ENCODE data around the gene RFC3.

RFC3 gene

DNA sequence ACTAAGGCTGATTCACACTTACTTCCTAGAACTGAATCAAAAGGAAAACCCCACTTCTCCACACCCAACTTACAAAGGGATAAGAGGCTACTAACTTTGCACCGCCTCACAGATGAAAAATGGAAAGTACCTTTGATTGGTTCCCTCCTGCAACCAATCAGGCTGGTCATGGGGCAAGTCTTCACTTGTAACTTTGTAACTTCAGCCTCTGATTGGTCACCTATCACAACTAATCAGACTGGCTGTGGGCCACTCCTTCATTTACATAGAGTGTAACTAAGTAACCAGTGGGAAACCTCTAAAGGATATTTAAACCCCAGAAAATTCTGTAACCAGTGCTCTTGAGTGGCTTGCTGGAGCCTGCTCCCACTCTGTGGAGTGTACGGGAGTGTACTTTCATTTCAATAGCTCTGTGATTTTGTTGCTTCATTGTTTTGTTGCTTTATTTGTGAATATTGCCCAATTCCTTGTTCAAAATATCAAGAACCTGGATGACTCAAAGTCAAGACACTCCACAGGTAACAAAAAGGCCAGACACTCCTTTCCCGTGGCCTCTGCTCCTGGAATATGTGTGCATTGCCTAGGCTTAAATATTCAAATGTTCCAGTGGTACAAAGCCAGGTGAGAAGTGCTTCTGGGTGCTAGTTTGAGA lies 50.5 kb downstream of the RFC3 start:
- DNase-seq: no peak

- no peak for DNase-seq
These were observed 51.1 kb downstream of the RFC3 start for GRCh38 chr13:33869005-33869404.

DNA sequence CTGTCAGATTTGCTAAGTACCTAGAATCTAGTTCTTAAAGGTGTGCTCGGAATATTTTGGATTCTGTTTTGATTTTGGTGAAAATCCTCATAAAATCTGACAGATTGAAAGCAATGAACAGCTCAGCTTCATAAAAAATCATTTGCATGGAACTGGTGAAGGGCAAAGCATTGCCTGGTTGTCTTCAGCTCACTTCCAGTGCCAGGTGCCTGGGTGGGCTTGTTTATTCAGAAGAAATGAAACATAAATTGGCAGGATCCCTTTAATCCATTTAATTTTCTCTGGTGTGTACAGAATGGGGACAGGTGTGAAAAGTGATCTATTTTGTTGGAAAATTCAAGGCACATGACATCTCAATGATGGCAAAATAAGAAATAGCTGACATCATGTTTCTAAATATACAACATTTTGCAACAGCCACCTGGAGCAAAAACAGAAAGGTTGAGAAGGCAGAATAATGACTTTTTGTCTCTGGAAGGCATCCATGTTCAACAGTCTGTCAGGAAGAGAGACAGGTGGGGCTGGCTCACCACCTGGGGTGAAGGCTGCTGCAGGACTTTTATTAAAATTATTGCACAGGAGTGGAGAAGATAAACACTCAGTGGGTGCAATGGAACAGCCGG lies 52.2 kb downstream of the RFC3 start:
- DNase-seq: no peak

DNA sequence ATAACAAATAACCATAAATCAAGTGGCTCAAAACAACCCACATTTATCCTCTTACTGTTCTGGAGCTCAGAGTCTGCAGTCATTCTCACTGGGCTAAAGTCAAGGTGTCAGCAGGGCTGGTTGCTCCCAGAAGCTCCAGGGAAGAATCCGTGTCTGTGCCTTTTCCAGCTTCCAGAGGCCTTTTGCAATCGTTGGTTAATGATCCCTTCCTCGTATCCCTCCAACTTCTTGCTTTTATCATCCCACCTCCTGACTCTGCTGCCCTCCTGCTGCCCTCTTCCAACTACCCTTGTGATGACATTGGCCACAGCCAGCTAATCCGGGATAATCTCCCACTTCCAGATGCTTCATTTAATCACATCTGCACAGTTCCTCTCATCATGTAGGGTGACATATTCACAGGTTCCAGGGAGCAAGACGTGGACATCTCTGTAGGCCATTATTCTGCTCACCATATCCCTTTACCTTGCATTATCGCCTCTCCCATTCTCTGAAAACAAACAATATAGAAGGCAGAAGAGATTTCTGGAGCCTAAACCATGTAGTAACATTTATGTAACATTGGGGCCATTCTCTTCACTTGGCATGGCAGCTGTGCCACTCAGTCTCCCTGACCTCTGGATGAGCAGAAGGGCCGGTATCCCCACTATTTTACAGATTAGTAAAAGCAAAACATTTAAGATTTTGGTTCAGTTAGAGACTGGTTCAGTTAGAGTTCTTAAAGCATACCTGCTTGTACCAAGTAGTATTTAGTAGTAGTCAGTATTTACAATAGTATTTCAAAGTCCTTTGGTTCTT lies 53.5 kb downstream of the RFC3 start:
- DNase-seq: no peak

DNA sequence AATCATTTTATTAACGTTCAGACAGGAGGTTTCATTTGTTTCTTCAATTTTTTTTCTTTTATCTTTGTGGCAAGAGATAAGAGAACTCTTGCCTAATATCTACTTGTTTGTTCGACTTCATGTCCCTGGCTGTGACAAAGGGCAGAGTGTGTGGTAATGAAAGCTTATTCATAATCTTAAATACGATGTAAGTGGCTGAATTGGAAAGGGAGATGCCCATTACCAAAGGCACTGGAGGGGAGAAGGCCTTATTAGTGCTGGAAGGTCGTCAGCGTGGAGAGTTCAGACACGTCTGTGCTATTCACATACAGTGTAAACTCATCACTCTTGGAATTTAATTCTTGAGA lies 54.0 kb downstream of the RFC3 start:
- DNase-seq: no peak

- no peak for DNase-seq
These were observed 55.4 kb downstream of the RFC3 start for GRCh38 chr13:33873251-33873908.

GRCh38 chr13:33874871-33875270 lies 56.9 kb downstream of the RFC3 start:
- DNase-seq: no peak

- DNase-seq: no peak
These were observed 57.9 kb downstream of the RFC3 start for GRCh38 chr13:33875618-33876401.

- no peak for DNase-seq
These were observed 58.9 kb downstream of the RFC3 start for GRCh38 chr13:33876716-33877394.

DNA sequence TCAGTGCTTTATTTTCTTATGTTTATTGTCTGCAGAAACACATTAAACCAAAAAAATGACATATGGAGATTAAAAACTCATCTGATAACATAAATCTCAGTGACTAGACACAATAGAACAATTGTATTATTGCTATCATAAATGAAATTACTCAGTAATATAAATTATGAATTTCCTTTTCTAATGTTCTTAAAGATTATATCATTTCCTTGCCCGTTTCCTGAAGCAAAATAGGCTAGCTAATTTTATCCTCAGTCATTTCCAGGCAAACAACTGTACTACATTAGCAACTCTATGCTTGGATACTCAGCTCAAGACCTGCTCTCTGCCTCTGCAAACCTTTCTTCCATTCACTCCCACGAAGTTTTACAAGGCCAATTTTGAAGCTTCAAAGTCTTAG lies 61.2 kb downstream of the RFC3 start:
- DNase-seq: no peak

GRCh38 chr13:33882804-33883203 lies 64.9 kb downstream of the RFC3 start:
- DNase-seq: no peak

- DNase-seq: no peak
These were observed 66.7 kb downstream of the RFC3 start for GRCh38 chr13:33884531-33885220.

Data from activated CD4-positive, alpha-beta T cell treated with anti-CD3 and anti-CD28 coated beads, Interleukin-10, Interleukin-2, amounts not matched to agents 100 ng/mL and 50 ng/mL, durations not matched to agents 16 hours and 8 hours (primary cell).